Measurements from ENCODE around the gene TBCE.

DNA sequence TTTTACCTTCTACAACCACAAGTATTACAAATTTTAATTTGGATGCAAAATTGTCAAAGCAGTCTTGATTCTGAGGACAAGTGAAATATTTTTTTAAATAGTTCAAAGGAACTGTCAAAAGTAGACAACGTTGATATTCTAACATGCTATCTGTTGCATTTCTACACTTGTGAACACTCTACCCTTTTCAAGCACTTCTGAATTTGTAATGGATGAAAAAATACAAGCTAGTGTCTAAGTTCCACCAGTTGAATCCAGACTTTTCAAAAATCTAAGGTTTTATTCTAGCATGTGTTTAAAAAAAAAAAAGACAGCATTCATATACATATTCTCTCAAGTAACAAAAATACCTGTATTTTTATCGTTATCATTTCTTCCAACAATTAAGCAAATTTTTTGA, 41.4 kb upstream of the TBCE start:
- TF ChIP-seq, protein P1, sequence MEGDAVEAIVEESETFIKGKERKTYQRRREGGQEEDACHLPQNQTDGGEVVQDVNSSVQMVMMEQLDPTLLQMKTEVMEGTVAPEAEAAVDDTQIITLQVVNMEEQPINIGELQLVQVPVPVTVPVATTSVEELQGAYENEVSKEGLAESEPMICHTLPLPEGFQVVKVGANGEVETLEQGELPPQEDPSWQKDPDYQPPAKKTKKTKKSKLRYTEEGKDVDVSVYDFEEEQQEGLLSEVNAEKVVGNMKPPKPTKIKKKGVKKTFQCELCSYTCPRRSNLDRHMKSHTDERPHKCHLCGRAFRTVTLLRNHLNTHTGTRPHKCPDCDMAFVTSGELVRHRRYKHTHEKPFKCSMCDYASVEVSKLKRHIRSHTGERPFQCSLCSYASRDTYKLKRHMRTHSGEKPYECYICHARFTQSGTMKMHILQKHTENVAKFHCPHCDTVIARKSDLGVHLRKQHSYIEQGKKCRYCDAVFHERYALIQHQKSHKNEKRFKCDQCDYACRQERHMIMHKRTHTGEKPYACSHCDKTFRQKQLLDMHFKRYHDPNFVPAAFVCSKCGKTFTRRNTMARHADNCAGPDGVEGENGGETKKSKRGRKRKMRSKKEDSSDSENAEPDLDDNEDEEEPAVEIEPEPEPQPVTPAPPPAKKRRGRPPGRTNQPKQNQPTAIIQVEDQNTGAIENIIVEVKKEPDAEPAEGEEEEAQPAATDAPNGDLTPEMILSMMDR (IDR thresholded peaks at IDR 0.05; ENCODE audit: insufficient read depth, low read length, poor library complexity, severe bottlenecking): no peak
- no peak for TF ChIP-seq EZH2phosphoT487 (conservative IDR thresholded peaks at IDR 0.05; ENCODE audit: low read length)
